Astrocyte (in vitro differentiated cells and primary cell): Measurements from ENCODE around the gene PPP2R2B. TPM values are rescaled to one million over a fixed set of nuclear protein-coding genes. Genes with fewer than 3 reads are reported as not detected.

Experiments
- DNase-seq: peaks from one replicate; pipeline ENCODE4 v3.0.0-alpha.2; 2010; ENCODE audit warnings: low read depth
- FAIRE-seq: peaks from 2 replicates; lab custom pipeline; 2011; peaks lifted over from hg19 to GRCh38; lab: Jason Lieb, UNC
- H2AFZ ChIP-seq: 2 replicates; pipeline ENCODE4 v1.6.0; 2012; ENCODE audit warnings: low read depth, low read length, inconsistent platforms
- H3K27ac ChIP-seq: 2 replicates; pipeline ENCODE4 v1.5.1; 2011; ENCODE audit warnings: low read depth, low read length, inconsistent platforms
- H3K27me3 ChIP-seq: 2 replicates; pipeline ENCODE4 v1.6.0; 2011; ENCODE audit warnings: low read length, inconsistent platforms; ENCODE audit not compliant: insufficient read depth
- H3K36me3 ChIP-seq: 2 replicates; pipeline ENCODE4 v1.5.1; 2011; ENCODE audit warnings: low read length, inconsistent platforms; ENCODE audit not compliant: insufficient read depth
- H3K4me1 ChIP-seq: 2 replicates; pipeline ENCODE4 v1.5.1; 2011; ENCODE audit warnings: low read length, inconsistent platforms; ENCODE audit not compliant: insufficient read depth
- H3K4me2 ChIP-seq: 2 replicates; pipeline ENCODE4 v1.6.0; 2012; ENCODE audit warnings: low read length, inconsistent platforms
- H3K4me3 ChIP-seq: 2 replicates; pipeline ENCODE4 v1.5.1; 2011; ENCODE audit warnings: low read depth, mild to moderate bottlenecking, low read length, inconsistent platforms; ENCODE audit not compliant: insufficient read depth
- H3K79me2 ChIP-seq: 2 replicates; pipeline ENCODE4 v1.6.0; 2012; ENCODE audit warnings: mild to moderate bottlenecking, low read length, inconsistent platforms; ENCODE audit not compliant: insufficient read depth
- H3K9ac ChIP-seq: 2 replicates; pipeline ENCODE4 v1.6.0; 2012; ENCODE audit warnings: mild to moderate bottlenecking, low read length, inconsistent platforms
- H3K9me3 ChIP-seq: 2 replicates; pipeline ENCODE4 v1.5.1; 2012; ENCODE audit warnings: low read depth, mild to moderate bottlenecking, low read length, inconsistent platforms; ENCODE audit not compliant: insufficient read depth
- H4K20me1 ChIP-seq: 2 replicates; pipeline ENCODE4 v1.6.0; 2012; ENCODE audit warnings: low read length, inconsistent platforms; ENCODE audit not compliant: insufficient read depth
- H3K27ac Mint-ChIP-seq: one replicate; pipeline ENCODE4 v1.8.0; 2021; ENCODE audit warnings: mild to moderate bottlenecking, mixed read lengths; ENCODE audit not compliant: unreplicated experiment
- H3K27me3 Mint-ChIP-seq: one replicate; pipeline ENCODE4 v1.8.0; 2021; ENCODE audit warnings: low read depth, mixed read lengths; ENCODE audit not compliant: unreplicated experiment
- H3K36me3 Mint-ChIP-seq: one replicate; pipeline ENCODE4 v1.8.0; 2021; ENCODE audit warnings: low read depth, mixed read lengths; ENCODE audit not compliant: unreplicated experiment
- H3K4me1 Mint-ChIP-seq: one replicate; pipeline ENCODE4 v1.8.0; 2021; ENCODE audit warnings: low read depth, mixed read lengths; ENCODE audit not compliant: unreplicated experiment
- H3K4me3 Mint-ChIP-seq: one replicate; pipeline ENCODE4 v1.8.0; 2021; ENCODE audit warnings: mild to moderate bottlenecking, moderate library complexity, mixed read lengths; ENCODE audit not compliant: unreplicated experiment
- H3K9me3 Mint-ChIP-seq: one replicate; pipeline ENCODE4 v1.8.0; 2021; ENCODE audit warnings: mild to moderate bottlenecking, mixed read lengths; ENCODE audit not compliant: unreplicated experiment
- CTCF ChIP-seq: IDR thresholded peaks from 2 replicates; pipeline ENCODE4 v1.5.1; 2011; ENCODE audit warnings: low read depth, mild to moderate bottlenecking, inconsistent platforms, low read length, moderate library complexity; ENCODE audit not compliant: insufficient read depth
- EZH2 ChIP-seq: IDR thresholded peaks from 2 replicates; pipeline ENCODE4 v1.6.1; 2012; ENCODE audit warnings: mild to moderate bottlenecking, low read length, inconsistent platforms; ENCODE audit not compliant: insufficient read depth
- total RNA-seq: library from RNA; stranded (reverse); gene quantifications from 2 replicates; pipeline ENCODE4 v1.2.1, GENCODE V29; 2021

Gene PPP2R2B
- total RNA-seq, 1 donor from 2014 or later: 5.2 TPM

DNA sequence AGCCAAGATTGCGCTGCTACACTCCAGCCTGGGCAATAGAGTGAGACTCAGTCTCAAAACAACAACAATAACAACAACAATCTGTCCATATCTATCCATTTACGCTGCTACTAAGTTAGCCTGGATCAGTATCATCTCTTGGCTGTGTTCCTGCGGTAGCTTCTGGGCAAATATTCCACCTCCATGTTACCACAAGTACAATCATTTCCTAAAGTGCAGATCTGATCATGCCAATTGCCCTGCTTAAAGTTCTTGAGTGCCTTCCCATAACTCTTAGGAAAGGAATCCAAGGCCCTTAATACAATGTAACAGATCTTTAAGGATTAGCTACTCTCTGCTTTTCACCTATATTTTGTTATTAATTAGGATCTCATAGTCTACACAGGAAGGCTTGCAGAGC lies 15.4 kb upstream of the PPP2R2B start:
- Histone ChIP-seq H3K27me3 (no peaks in the 10 kb centered on the region), H2AFZ (no peak overlapping the region), H3K9me3 (no peaks in the 10 kb centered on the region), H3K36me3 (no peaks in the 10 kb centered on the region), H3K4me1 (no peaks in the 10 kb centered on the region), H3K4me2 (no peak overlapping the region), H3K27ac (no peak overlapping the region), H4K20me1 (no peaks in the 10 kb centered on the region), H3K9ac (no peak overlapping the region), H3K4me3 (no peak overlapping the region), H3K79me2 (no peaks in the 10 kb centered on the region)
- Mint-ChIP-seq H3K27ac (no peak overlapping the region), H3K9me3 (no peaks in the 10 kb centered on the region), H3K4me1 (peaks cover 31% of the 10 kb centered on the region), H3K4me3 (no peak overlapping the region), H3K36me3 (no peaks in the 10 kb centered on the region), H3K27me3 (no peaks in the 10 kb centered on the region)
- DNase-seq (no peak), FAIRE-seq (no peak)
- TF ChIP-seq EZH2 (no peak), CTCF (no peak)

- no peak overlapping the region for H2AFZ ChIP-seq
- no peaks in the 10 kb centered on the region for H3K9me3 Mint-ChIP-seq
- H3K4me1 Mint-ChIP-seq: peaks cover 31% of the 10 kb centered on the region
- no peak overlapping the region for H3K4me2 ChIP-seq
- H3K36me3 Mint-ChIP-seq: no peaks in the 10 kb centered on the region
- H3K36me3 ChIP-seq: no peaks in the 10 kb centered on the region
- no peaks in the 10 kb centered on the region for H3K79me2 ChIP-seq
- no peak overlapping the region for H3K4me3 Mint-ChIP-seq
- no peak overlapping the region for H3K9ac ChIP-seq
- no peaks in the 10 kb centered on the region for H3K27me3 ChIP-seq
- no peak for DNase-seq
- no peak overlapping the region for H3K27ac ChIP-seq
- no peak overlapping the region for H3K4me3 ChIP-seq
- no peaks in the 10 kb centered on the region for H3K27me3 Mint-ChIP-seq
- H3K9me3 ChIP-seq: no peaks in the 10 kb centered on the region
- FAIRE-seq: no peak
- no peak overlapping the region for H3K27ac Mint-ChIP-seq
- TF ChIP-seq CTCF (no peak), EZH2 (no peak)
- H4K20me1 ChIP-seq: no peaks in the 10 kb centered on the region
- no peaks in the 10 kb centered on the region for H3K4me1 ChIP-seq
Measured at GRCh38 chr5:146892231-146892630, 13.7 kb upstream of the PPP2R2B start.

GRCh38 chr5:146891511-146891910 lies 13.0 kb upstream of the PPP2R2B start:
- no peaks in the 10 kb centered on the region for H3K9me3 Mint-ChIP-seq
- DNase-seq (no peak), FAIRE-seq (no peak)
- Histone ChIP-seq H3K4me1 (no peaks in the 10 kb centered on the region), H3K27ac (no peak overlapping the region), H3K9ac (no peak overlapping the region), H3K4me2 (no peak overlapping the region), H3K4me3 (no peak overlapping the region), H3K27me3 (no peaks in the 10 kb centered on the region), H3K9me3 (no peaks in the 10 kb centered on the region), H3K36me3 (no peaks in the 10 kb centered on the region), H4K20me1 (no peaks in the 10 kb centered on the region), H3K79me2 (no peaks in the 10 kb centered on the region), H2AFZ (no peak overlapping the region)
- no peaks in the 10 kb centered on the region for H3K27me3 Mint-ChIP-seq
- no peak overlapping the region for H3K4me3 Mint-ChIP-seq
- TF ChIP-seq CTCF: no peak
- no peak for TF ChIP-seq EZH2
- no peak overlapping the region for H3K27ac Mint-ChIP-seq
- peaks cover 30% of the 10 kb centered on the region for H3K4me1 Mint-ChIP-seq
- no peaks in the 10 kb centered on the region for H3K36me3 Mint-ChIP-seq
